ENCODE data around the gene LRRC15. TPM values are rescaled to one million over a fixed set of nuclear protein-coding genes. Genes with fewer than 3 reads are reported as not detected.

LRRC15 gene
- total RNA-seq, 4 donors from 2014 or later = 0.79 to 6.7 (median 1.4) TPM

DNA sequence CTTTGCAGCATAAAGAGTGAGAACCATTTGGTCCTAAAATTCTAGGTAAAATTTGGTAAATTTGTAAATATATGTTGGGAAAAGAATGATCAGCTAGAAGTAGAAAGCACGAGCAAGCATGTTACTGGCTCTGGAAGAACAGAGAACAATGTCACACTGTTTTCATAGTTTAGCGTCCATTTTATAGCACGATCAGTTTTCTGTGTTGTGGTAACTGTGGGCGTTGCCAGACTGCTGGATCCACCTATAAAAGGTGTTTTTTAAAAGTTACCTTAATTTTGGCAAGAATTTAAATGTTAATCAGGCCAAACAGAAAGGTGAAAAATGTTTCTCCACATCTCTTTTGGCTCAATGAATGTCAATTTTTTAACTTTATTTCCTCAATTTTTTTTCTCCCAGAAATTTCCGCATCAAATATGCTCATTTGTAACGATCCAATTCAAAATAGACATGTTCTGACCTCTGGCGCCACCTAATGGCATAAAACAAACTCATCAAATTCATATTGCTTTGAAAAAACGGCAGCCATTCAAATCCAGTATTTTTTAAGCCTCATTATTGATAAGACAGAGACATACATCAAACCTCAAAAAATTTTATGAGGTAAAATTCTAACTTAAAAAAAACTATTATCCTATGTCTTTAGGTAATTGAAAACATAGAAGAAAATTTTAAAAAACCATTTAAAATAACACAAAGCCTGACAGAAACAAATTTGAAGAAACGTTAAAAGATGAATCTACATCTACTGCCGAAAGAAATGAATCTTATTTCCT, 35.0 kb upstream of the LRRC15 start:
- Histone ChIP-seq H3K9me3 (no peaks in the 10 kb centered on the region), H3K27ac (peak overlapping the region; percentile 16 to 66 (median 54)), H3K27me3 (no peaks in the 10 kb centered on the region), H3K4me1 (peaks cover 17 to 27% of the 10 kb centered on the region in 2 donors), H3K4me3 (replicated peaks in 1 of 3) (no peak overlapping the region), H3K36me3 (no peaks in the 10 kb centered on the region)
- intact Hi-C loops (cut with DNase I) = no loop called here
- 34 to 38% methylated on average over 10 of the region's 10 CpGs for WGBS, 2 donors
- TF ChIP-seq, protein P1, sequence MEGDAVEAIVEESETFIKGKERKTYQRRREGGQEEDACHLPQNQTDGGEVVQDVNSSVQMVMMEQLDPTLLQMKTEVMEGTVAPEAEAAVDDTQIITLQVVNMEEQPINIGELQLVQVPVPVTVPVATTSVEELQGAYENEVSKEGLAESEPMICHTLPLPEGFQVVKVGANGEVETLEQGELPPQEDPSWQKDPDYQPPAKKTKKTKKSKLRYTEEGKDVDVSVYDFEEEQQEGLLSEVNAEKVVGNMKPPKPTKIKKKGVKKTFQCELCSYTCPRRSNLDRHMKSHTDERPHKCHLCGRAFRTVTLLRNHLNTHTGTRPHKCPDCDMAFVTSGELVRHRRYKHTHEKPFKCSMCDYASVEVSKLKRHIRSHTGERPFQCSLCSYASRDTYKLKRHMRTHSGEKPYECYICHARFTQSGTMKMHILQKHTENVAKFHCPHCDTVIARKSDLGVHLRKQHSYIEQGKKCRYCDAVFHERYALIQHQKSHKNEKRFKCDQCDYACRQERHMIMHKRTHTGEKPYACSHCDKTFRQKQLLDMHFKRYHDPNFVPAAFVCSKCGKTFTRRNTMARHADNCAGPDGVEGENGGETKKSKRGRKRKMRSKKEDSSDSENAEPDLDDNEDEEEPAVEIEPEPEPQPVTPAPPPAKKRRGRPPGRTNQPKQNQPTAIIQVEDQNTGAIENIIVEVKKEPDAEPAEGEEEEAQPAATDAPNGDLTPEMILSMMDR (IDR thresholded peaks at IDR 0.05) = peak; percentile 29 to 89 (median 59)
- no peak for TF ChIP-seq POLR2A (IDR thresholded peaks at IDR 0.05)
- DNase-seq = peak in 1 of 2 donors; percentile 45

DNA sequence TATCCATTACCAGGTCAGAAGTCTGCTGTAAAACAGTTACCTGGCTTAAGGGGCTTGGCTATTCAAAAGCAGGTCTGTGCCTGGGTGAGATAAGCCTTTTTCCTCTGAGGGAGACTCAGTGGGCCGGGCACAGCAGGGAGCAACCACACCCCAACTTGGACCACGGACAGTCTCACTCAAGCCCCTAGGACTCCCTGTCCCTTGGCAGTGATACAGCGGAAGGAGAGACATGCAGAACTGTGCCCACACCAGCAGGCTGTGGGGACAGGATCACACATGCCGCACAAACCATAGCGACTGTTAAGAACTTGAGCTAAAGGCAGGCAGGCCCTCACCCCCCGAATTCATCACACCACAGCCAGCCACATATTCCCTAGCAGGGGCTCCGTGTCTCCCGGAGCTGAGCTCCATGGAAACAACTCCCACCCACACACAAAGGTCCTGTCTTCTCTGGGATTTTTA, 32.4 kb upstream of the LRRC15 start:
- H3K4me1 ChIP-seq = peaks cover 14 to 26% of the 10 kb centered on the region in 2 donors
- intact Hi-C loops (cut with DNase I) = no loop called here
- peak overlapping the region; percentile 40 to 54 (median 47) for H3K27ac ChIP-seq
- no peaks in the 10 kb centered on the region for H3K36me3 ChIP-seq
- WGBS, 2 donors = 71 to 83% methylated on average over 7 to 8 of the region's 8 CpGs
- DNase-seq = no peak
- no peaks in the 10 kb centered on the region for H3K27me3 ChIP-seq
- TF ChIP-seq, protein P1 (IDR thresholded peaks at IDR 0.05) = no peak
- TF ChIP-seq POLR2A (IDR thresholded peaks at IDR 0.05) = no peak
- no peak overlapping the region for H3K4me3 ChIP-seq (replicated peaks in 1 of 3)
- H3K9me3 ChIP-seq = no peaks in the 10 kb centered on the region

DNA sequence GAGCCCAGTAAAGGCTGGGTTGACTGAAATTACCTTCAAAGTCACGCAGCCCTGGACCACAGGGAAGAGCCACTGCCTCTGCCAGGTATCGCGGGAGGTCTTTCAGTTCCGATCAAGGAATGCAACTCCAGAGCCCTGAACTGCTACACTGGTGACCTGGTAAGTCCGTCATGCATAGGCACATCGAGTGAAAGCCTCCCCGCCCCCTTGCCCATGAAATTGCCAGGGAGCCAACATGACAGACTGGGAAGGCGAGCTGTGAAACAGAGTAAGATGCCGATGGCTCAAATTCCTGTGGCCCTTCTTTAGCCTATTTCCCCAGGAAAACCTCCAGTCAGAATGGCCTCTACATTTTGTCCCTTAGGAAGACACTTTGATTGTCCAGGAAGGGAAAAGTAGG, 31.8 kb upstream of the LRRC15 start:
- 60 to 73% methylated on average over 8 to 9 of the region's 9 CpGs for WGBS, 2 donors
- peaks cover 17 to 30% of the 10 kb centered on the region in 2 donors for H3K4me1 ChIP-seq
- intact Hi-C loops (cut with DNase I) = no loop called here

DNA sequence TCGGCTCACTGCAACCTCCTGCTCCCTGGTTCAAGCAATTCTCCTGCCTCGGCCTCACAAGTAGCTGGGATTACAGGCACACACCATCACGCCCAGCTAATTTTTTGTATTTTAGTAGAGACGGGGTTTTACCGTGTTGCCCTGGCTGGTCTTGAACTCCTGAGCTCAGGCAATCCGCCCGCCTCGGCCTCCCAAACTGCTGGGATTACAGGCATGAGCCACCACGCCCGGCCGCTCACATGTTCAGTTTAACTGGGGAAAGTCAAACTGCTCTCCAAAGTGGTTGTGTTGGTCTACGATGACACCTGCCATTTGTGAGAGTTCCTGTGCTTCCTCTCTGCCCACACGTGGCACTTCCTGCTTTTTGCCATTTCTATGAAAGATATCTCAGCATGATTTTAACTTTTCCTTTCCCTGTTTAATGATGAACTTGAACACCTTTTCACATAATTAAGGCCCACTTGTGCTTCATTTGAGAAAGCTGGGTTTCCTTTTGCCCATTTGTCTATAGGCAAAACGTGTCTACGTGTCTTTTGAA, 30.4 kb upstream of the LRRC15 start:
- WGBS, 2 donors = 88 to 91% methylated on average over 15 of the region's 15 CpGs
- Histone ChIP-seq H3K4me1 (peaks cover 19 to 32% of the 10 kb centered on the region in 2 donors), H3K27me3 (no peaks in the 10 kb centered on the region), H3K36me3 (no peaks in the 10 kb centered on the region), H3K27ac (no peak overlapping the region), H3K9me3 (no peaks in the 10 kb centered on the region), H3K4me3 (replicated peaks in 1 of 3) (no peak overlapping the region)
- TF ChIP-seq, protein P1 (IDR thresholded peaks at IDR 0.05) = no peak
- no peak for TF ChIP-seq POLR2A (IDR thresholded peaks at IDR 0.05)
- intact Hi-C loops (cut with DNase I) = loop anchor here (5.0 kb wide), 1 partner anchor 58 kb away; no protein-coding TSS in a partner anchor
- no peak for DNase-seq

More for the DNA sequence above, 31.8 kb upstream of the LRRC15 start:
- no peaks in the 10 kb centered on the region for H3K9me3 ChIP-seq
- peak; percentile 86 to 94 for DNase-seq
- H3K4me3 ChIP-seq (replicated peaks in 1 of 3) = no peak overlapping the region
- no peaks in the 10 kb centered on the region for H3K36me3 ChIP-seq
- TF ChIP-seq, protein P1 (IDR thresholded peaks at IDR 0.05) = no peak
- no peak for TF ChIP-seq POLR2A (IDR thresholded peaks at IDR 0.05)
- H3K27ac ChIP-seq = peak overlapping the region; percentile 40 to 65 (median 47)
- H3K27me3 ChIP-seq = no peaks in the 10 kb centered on the region

DNA sequence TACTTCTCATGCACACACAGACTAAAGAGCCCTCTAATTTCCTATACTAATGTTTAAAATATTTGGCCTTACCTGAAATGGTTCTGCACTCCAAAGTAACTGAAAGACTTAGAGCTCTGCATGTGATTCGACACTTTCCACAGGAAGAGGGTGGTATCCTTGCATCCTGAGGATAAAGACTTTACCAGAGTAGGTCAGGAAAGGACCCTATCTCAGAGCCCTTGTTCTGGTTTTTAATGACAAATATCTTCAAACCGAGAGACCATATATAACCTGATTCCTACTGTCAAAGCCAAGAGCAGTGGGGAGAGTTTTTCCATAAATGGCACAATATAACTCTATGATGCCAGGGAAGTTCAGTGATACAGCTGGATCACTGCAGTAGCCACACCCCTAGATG, 29.6 kb upstream of the LRRC15 start, which contains the start of gene GP5:
GP5 (minus strand) TSS at position 101 of the 400 bp plus-strand sequence. CDS start 984 bp downstream, outside the sequence.
- H3K4me3 ChIP-seq (replicated peaks in 1 of 3) = no peak within 1 kb of the TSS
- no peaks in the 10 kb centered on the region for H3K36me3 ChIP-seq
- no peaks in the 10 kb centered on the region for H3K27me3 ChIP-seq
- H3K9me3 ChIP-seq = no peaks in the 10 kb centered on the region
- no peak within 1 kb of the TSS for H3K27ac ChIP-seq
- WGBS, 2 donors = 74 to 86% methylated on average over 2 of the region's 2 CpGs
- TF ChIP-seq POLR2A (IDR thresholded peaks at IDR 0.05) = no peak
- no peak for DNase-seq
- peaks cover 19 to 34% of the 10 kb centered on the region in 2 donors for H3K4me1 ChIP-seq
- intact Hi-C loops (cut with DNase I) = loop anchor here (5.0 kb wide), 1 partner anchor 57 kb away; no protein-coding TSS in a partner anchor

Measured in thyroid gland (tissue), 4 donors.